ENCODE measurements around the gene MET.
"Not testable (repeated sequence)": the region's sequence is repeated elsewhere in the genome, so short reads cannot be mapped to it uniquely, and the experiment has no call there.

MET gene

DNA sequence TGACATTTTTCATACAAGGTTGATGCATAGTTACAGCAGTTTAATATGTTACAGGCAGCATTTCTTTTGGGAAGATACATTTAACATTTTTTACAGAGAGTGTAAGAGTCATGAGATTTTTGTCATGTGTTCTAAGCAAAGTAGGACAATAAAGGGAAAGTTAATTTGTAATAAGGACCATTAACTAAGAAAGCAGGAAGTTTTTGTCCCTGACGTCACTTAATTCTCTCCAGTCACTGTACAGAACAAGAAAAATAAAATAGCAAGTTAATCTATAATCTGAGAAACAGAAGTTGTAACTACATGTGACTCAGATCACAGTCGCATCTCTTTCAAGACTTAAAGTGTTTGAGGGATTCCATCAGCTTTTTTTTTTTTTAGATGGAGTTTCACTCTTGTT lies 140.9 kb downstream of the MET start:
- no peak for DNase-seq

DNA sequence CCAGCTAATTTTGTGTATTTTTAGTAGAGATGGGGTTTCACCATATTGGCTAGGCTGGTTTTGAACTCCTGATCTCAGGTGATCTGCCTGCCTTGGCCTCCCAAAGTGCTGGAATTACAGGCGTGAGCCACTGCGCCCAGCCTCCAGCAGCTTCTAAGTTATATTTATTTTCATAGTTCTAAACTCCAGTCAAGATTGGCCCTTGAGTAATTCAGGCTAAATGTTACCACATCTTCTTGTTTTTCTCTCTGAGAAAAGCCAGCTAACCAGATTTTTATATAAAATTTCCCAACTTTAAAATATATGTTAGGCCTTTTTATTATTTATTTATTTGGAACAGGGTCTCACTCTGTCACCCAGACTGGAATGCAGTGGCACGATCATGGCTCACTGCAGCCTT lies 141.4 kb downstream of the MET start:
- DNase-seq, result not testable (repeated sequence)

GRCh38 chr7:116815041-116815440 lies 143.0 kb downstream of the MET start:
- no peak for DNase-seq

- no peak for DNase-seq
Observed at GRCh38 chr7:116820149-116820548, 148.2 kb downstream of the MET start.

- DNase-seq, result not testable (repeated sequence)
Observed at GRCh38 chr7:116821647-116822046, 149.7 kb downstream of the MET start.

DNA sequence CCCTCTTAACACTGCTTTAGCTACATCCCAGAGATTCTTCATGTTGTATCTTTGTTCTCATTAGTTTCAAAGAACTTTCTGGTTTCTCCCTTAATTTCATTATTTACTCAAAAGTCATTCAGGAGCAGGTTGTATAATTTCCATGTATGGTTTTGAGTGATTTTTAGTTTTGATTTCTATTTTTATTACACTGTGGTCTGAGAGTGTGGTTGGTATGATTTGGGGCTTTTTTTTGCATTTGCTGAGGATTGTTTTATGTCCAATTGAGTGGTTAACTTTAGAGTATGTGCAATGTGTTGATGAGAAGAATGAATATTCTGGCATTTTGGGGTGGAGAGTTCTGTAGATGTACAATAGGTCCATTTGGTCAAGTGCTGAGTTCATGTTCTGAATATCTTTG lies 152.5 kb downstream of the MET start:
- DNase-seq, result no peak

DNA sequence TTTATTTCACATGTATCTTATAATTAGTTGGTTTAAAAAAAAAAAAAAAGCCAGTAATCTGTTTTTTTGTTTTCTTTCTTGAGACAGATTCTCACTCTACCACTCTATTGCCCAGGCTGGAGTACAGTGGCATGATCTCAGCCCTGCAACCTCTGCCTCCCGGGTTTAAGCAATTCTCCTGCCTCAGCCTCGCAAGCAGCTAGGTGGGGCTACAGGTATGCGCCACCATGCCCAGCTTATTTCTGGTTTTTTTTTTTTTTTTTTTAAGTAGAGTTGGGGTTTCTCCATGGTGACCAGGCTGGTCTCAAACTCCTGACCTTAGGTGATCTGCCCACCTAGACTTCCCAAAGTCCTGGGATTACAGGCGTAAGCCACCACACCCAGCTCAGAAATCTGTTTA lies 156.3 kb downstream of the MET start:
- DNase-seq, result no peak

DNA sequence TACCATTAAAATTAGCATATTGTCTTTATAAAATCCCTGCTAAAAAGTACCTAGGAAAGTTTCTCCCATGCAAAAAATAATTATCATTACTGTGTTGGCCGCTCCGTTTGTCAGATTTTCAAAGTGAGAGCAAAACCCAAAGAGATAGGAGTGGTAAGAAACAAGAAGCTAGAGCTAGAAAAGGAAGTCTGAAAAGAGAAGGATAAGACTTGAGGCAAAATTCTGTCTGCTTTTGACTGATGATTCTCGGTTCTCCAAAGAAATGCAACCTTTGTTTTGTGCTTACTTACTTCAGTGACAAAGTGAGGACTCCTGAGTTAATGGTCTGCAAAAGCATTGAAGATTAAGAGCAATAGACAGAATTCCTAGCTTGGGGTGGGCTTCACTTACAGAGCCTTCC lies 157.0 kb downstream of the MET start:
- DNase-seq, result no peak

- no peak for DNase-seq
Observed at GRCh38 chr7:116829493-116829892, 157.5 kb downstream of the MET start.

GRCh38 chr7:116832692-116833091 lies 160.7 kb downstream of the MET start:
- no peak for DNase-seq

DNA sequence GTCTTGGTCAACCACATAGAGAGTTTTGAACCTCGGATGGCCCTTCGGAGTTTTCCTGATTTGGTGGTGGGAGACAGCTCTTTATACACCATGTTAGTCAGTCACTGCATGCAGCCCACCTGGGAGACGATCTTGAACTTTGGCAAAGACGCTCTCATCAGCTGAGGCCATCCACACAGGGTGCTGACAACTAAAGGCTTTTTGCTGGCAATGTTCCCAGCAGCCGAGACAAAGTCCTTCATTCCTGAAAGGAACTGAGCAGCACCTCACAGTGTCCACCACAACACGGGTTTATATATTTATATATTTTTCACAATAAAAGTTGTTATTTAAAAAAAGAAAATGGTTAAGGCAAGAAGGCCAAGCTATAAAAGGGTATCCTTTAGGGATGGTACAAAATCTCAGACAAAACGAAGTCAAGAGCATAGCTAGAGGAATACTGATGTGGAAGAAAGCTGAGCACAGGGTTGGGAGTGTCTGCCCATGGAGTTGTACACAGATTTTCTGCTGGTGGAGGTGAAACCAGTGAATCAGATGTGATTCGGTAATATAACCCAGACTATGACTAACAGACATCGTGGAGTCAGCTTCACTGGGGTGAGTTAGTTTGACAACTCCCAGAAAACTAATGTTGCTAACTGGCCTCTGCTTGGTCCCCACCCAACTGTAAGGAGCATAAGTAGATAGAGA lies 163.0 kb downstream of the MET start:
- no peak for DNase-seq

- DNase-seq, result no peak
Observed at GRCh38 chr7:116836048-116836447, 164.1 kb downstream of the MET start.

GRCh38 chr7:116836911-116837310 lies 164.9 kb downstream of the MET start:
- DNase-seq, result no peak

- DNase-seq, result no peak
Observed at GRCh38 chr7:116837586-116837985, 165.6 kb downstream of the MET start.

GRCh38 chr7:116840256-116840655 lies 168.3 kb downstream of the MET start:
- DNase-seq, result no peak

DNA sequence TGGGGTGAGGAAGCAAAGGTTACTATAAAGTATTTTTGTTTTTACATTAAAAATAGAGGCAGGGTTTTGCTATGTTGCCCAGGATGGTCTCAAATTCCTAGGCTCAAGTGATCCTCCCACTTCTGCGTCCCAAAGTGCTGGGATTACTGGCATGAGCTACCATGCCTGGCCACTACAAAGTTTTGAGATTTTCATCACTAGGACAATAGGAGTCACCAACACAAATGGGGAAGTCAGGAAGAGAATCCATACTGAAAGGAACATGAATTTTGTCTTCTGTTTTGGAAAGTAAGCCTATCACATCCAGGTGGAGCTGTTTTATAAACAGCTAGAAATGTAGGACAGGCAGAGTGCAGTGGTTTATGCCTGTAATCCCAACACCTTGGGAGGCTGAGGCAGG lies 170.4 kb downstream of the MET start:
- DNase-seq, result no peak

GRCh38 chr7:116843378-116843777 lies 171.4 kb downstream of the MET start:
- DNase-seq, result peak in 1 of 2 donors; percentile 37
